ENCODE data around the gene YIPF3. TPM values are rescaled to one million over a fixed set of nuclear protein-coding genes. Genes with fewer than 3 reads are reported as not detected.
"Not testable (repeated sequence)": the region's sequence is repeated elsewhere in the genome, so short reads cannot be mapped to it uniquely, and the experiment has no call there.

The YIPF3 gene
- total RNA-seq, 3 donors from 2014 or later (not counting 1 experiment from before 2014, with no cell fraction given) = 59.3 to 78.4 (median 70.0) TPM

GRCh38 chr6:43544461-43544860, 27.7 kb upstream of the YIPF3 start:
- Mint-ChIP-seq H3K36me3 (peaks cover 26% of the 10 kb centered on the region), H3K4me3 (peak overlapping the region; percentile 52), H3K4me1 (peaks cover 9 to 10% of the 10 kb centered on the region in 2 donors), H3K27ac (peak overlapping the region; percentile 13 to 61), H3K9me3 (no peaks in the 10 kb centered on the region), H3K27me3 (ENCODE audit: low read depth in 2 of 2) (no peaks in the 10 kb centered on the region)
- Histone ChIP-seq H3K4me1 (ENCODE audit: control insufficient read depth, insufficient read depth, low read length) (peaks cover 14% of the 10 kb centered on the region), H3K27ac (ENCODE audit: low read length) (peak overlapping the region; percentile 2), H3K36me3 (ENCODE audit: control insufficient read depth, insufficient read depth, low read length) (peaks cover 58% of the 10 kb centered on the region), H3K4me3 (ENCODE audit: low read length) (no peak overlapping the region), H3K27me3 (ENCODE audit: control insufficient read depth, insufficient read depth, low read length) (no peaks in the 10 kb centered on the region), H3K9me3 (ENCODE audit: control insufficient read depth, insufficient read depth, low read length) (no peaks in the 10 kb centered on the region)
- TF ChIP-seq, protein P1, sequence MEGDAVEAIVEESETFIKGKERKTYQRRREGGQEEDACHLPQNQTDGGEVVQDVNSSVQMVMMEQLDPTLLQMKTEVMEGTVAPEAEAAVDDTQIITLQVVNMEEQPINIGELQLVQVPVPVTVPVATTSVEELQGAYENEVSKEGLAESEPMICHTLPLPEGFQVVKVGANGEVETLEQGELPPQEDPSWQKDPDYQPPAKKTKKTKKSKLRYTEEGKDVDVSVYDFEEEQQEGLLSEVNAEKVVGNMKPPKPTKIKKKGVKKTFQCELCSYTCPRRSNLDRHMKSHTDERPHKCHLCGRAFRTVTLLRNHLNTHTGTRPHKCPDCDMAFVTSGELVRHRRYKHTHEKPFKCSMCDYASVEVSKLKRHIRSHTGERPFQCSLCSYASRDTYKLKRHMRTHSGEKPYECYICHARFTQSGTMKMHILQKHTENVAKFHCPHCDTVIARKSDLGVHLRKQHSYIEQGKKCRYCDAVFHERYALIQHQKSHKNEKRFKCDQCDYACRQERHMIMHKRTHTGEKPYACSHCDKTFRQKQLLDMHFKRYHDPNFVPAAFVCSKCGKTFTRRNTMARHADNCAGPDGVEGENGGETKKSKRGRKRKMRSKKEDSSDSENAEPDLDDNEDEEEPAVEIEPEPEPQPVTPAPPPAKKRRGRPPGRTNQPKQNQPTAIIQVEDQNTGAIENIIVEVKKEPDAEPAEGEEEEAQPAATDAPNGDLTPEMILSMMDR (IDR thresholded peaks at IDR 0.05) = no peak
- peak in 1 of 2 donors; percentile 21 for DNase-seq
- intact Hi-C loops (cut with micrococcal nuclease) = no loop called here
- WGBS (ENCODE audit: insufficient coverage) = 48% methylated on average over 4 of the region's 4 CpGs
- peak; percentile 79 to 97 (median 89) for ATAC-seq

DNA sequence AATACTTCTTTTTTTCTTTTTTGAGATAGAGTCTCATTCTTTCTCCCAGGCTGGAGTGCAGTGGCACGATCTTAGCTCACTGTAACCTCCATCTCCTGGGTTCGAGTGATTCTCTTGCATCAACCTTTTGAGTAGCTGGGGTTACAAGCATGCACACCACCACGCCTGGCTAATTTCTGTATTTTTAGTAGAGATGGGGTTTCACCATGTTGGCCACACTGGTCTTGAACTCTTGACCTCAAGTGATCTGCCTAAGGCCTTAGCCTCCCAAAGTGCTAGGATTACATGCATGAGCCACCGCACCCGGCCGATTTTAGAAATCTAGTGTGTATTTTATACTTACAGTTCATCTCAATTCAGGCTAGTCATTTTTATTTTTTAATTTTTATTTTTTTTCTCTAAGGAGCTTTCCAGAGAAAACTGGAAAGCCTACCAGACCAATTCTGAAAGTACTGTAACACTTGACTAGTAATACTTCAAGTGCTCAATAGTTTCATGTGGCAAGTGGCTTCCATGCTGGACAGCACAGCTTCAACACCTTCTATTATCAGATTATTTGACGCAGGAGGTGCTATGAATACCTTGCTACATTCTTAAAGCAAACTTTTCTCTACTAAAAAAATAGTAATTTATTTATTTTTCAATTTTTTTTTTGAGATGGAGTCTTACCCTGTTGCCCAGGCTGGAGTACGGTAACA, 25.2 kb upstream of the YIPF3 start:
- TF ChIP-seq, protein P1 (IDR thresholded peaks at IDR 0.05) = no peak
- 83% methylated on average over 3 of the region's 8 CpGs for WGBS (ENCODE audit: insufficient coverage)
- no peak overlapping the region for H3K27ac ChIP-seq (ENCODE audit: low read length)
- H3K27me3 ChIP-seq (ENCODE audit: control insufficient read depth, insufficient read depth, low read length) = no peaks in the 10 kb centered on the region
- H3K36me3 ChIP-seq (ENCODE audit: control insufficient read depth, insufficient read depth, low read length) = peaks cover 43% of the 10 kb centered on the region
- no peaks in the 10 kb centered on the region for H3K9me3 ChIP-seq (ENCODE audit: control insufficient read depth, insufficient read depth, low read length)
- H3K27me3 Mint-ChIP-seq (ENCODE audit: low read depth in 2 of 2) = no peaks in the 10 kb centered on the region
- H3K27ac Mint-ChIP-seq = no peak overlapping the region
- no peak overlapping the region for H3K4me3 ChIP-seq (ENCODE audit: low read length)
- peaks cover 13% of the 10 kb centered on the region for H3K36me3 Mint-ChIP-seq
- no peak for DNase-seq
- intact Hi-C loops (cut with micrococcal nuclease) = no loop called here
- H3K4me1 Mint-ChIP-seq = peaks cover 9 to 10% of the 10 kb centered on the region in 2 donors
- H3K4me3 Mint-ChIP-seq = no peak overlapping the region
- H3K9me3 Mint-ChIP-seq = no peaks in the 10 kb centered on the region
- peaks cover 14% of the 10 kb centered on the region for H3K4me1 ChIP-seq (ENCODE audit: control insufficient read depth, insufficient read depth, low read length)
- no peak for ATAC-seq

DNA sequence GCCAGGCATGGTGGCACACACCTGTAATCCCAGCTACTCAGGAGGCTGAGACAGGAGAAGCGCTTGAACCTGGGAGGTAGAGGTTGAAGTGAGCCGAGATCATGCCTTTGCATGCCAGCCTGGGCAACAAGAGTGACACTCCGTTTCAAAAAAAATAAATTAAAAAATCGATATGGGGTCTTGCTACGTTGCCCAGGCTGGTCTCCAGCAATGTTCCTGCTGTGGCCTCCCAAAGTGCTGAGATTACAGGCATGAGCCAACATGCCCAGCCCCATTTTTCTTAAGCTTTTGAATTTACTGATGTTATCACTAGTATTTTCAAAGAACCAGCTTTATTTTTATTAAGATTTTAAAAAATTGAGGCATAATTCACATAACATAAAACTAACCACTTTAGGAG, 23.8 kb upstream of the YIPF3 start:
- Histone ChIP-seq H3K36me3 (ENCODE audit: control insufficient read depth, insufficient read depth, low read length) (peaks cover 31% of the 10 kb centered on the region), H3K4me1 (ENCODE audit: control insufficient read depth, insufficient read depth, low read length) (peaks cover 14% of the 10 kb centered on the region), H3K27ac (ENCODE audit: low read length) (no peak overlapping the region), H3K4me3 (ENCODE audit: low read length) (no peak overlapping the region), H3K27me3 (ENCODE audit: control insufficient read depth, insufficient read depth, low read length) (no peaks in the 10 kb centered on the region), H3K9me3 (ENCODE audit: control insufficient read depth, insufficient read depth, low read length) (no peaks in the 10 kb centered on the region)
- ATAC-seq (no peak), DNase-seq (no peak)
- Mint-ChIP-seq H3K9me3 (no peaks in the 10 kb centered on the region), H3K27ac (no peak overlapping the region), H3K36me3 (peaks cover 5% of the 10 kb centered on the region), H3K4me3 (no peak overlapping the region), H3K27me3 (ENCODE audit: low read depth in 2 of 2) (no peaks in the 10 kb centered on the region), H3K4me1 (peaks cover 9 to 10% of the 10 kb centered on the region in 2 donors)
- intact Hi-C loops (cut with micrococcal nuclease) = no loop called here
- TF ChIP-seq, protein P1 (IDR thresholded peaks at IDR 0.05) = no peak
- WGBS (ENCODE audit: insufficient coverage) = 98% methylated on average over 5 of the region's 5 CpGs

DNA sequence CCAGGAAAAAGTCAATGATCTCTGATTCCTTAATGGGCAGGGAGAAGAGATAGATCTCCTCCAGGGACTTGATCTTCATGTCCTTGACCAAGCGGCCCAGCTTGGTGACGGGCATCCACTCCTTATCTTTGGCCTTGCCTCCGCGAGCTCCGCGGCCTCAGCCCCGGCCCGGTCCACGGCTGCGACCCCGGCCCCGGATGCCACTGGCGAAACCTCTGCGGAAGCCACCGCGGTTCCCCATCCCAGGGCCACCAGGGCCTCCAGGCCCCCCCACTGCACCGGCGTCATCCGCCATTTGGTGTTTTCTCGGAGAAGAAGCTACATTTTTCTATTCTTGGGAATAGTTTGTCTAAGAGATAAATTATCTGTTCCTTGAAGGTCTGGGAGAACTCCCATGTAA, 22.7 kb upstream of the YIPF3 start:
- H3K36me3 Mint-ChIP-seq; H3K27me3 Mint-ChIP-seq (ENCODE audit: low read depth in 2 of 2); H3K9me3 Mint-ChIP-seq; H3K27ac Mint-ChIP-seq; H3K4me1 Mint-ChIP-seq; H3K27ac ChIP-seq (ENCODE audit: low read length); H3K27me3 ChIP-seq (ENCODE audit: control insufficient read depth, insufficient read depth, low read length); DNase-seq; H3K4me3 Mint-ChIP-seq; intact Hi-C loops (cut with micrococcal nuclease); H3K4me3 ChIP-seq (ENCODE audit: low read length); H3K9me3 ChIP-seq (ENCODE audit: control insufficient read depth, insufficient read depth, low read length); H3K4me1 ChIP-seq (ENCODE audit: control insufficient read depth, insufficient read depth, low read length); ATAC-seq: not testable (repeated sequence)
- 97% methylated on average over 19 of the region's 20 CpGs for WGBS (ENCODE audit: insufficient coverage)
- peaks cover 28% of the 10 kb centered on the region for H3K36me3 ChIP-seq (ENCODE audit: control insufficient read depth, insufficient read depth, low read length)

DNA sequence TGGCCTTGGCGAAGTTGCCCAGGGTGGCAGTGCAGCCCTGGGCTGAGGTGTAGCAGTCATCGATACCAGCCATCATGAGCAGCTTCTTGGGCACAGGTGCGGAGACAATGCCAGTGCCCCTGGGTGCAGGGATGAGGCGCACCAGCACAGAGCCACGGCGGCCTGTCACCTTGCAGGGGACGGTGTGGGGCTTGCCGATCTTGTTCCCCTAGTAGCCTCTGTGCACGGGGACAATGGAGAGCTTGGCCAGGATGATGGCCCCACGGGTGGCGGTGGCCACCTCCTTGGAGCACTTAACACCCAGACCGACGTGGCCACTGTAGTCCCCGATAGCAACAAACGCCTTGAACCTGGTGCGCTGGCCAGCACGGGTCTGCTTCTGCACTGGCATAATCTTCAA, 22.3 kb upstream of the YIPF3 start:
- H3K9me3 ChIP-seq (ENCODE audit: control insufficient read depth, insufficient read depth, low read length); H3K9me3 Mint-ChIP-seq; H3K27me3 ChIP-seq (ENCODE audit: control insufficient read depth, insufficient read depth, low read length); intact Hi-C loops (cut with micrococcal nuclease); H3K27ac ChIP-seq (ENCODE audit: low read length); H3K27me3 Mint-ChIP-seq (ENCODE audit: low read depth in 2 of 2); H3K4me1 Mint-ChIP-seq; H3K4me1 ChIP-seq (ENCODE audit: control insufficient read depth, insufficient read depth, low read length); ATAC-seq; H3K27ac Mint-ChIP-seq; H3K4me3 ChIP-seq (ENCODE audit: low read length); H3K4me3 Mint-ChIP-seq; H3K36me3 Mint-ChIP-seq; DNase-seq: not testable (repeated sequence)
- WGBS (ENCODE audit: insufficient coverage) = 98% methylated on average over 15 of the region's 17 CpGs
- H3K36me3 ChIP-seq (ENCODE audit: control insufficient read depth, insufficient read depth, low read length) = peaks cover 28% of the 10 kb centered on the region
